Measurements from ENCODE around the gene C10orf105.

- no peak for TF ChIP-seq EZH2 (IDR thresholded peaks at IDR 0.05; ENCODE audit: low read length)
- TF ChIP-seq CTCF (optimal IDR thresholded peaks at IDR 0.05 in 1 of 3, IDR thresholded peaks at IDR 0.05 in 1 of 3, conservative IDR thresholded peaks at IDR 0.05 in 1 of 3; ENCODE audit: extremely low read depth in 1 of 3, insufficient read depth in 2 of 3, low read length in 3 of 3), result no peak
These were observed 26.9 kb upstream of the C10orf105 start for GRCh38 chr10:71746344-71747037.

All from keratinocyte (primary cell).